HL-60 (cell line): ENCODE data around the gene EXOC4.

Source experiments
- DNase-seq, 2 experiments: peaks; one replicate each; pipeline ENCODE4 v3.0.0-alpha.2; 2010 to 2020; ENCODE audit warnings: low read depth in 1 of 2, low spot score in 1 of 2
- H3K27ac ChIP-seq: fragments of 250-450 bp; sonication (Bioruptor Pico); replicated peaks from 2 replicates; pipeline ENCODE4 v1.5.1; 2020; ENCODE audit warnings: mild to moderate bottlenecking, moderate library complexity
- H3K27me3 ChIP-seq: fragments of 250-450 bp; sonication (Bioruptor Pico); 2 replicates; pipeline ENCODE4 v1.5.1; 2021; ENCODE audit warnings: mild to moderate bottlenecking, moderate library complexity; ENCODE audit not compliant: insufficient read depth, poor library complexity, severe bottlenecking
- H3K4me3 ChIP-seq: replicated peaks from 2 replicates; pipeline ENCODE4 v1.5.1; 2011; ENCODE audit warnings: mild to moderate bottlenecking, control low read depth, low read length; ENCODE audit not compliant: insufficient read depth
- GABPA ChIP-seq: IDR thresholded peaks from 2 replicates; pipeline ENCODE4 v1.6.1; 2012; ENCODE audit warnings: low read depth
- POLR2AphosphoS5 ChIP-seq: IDR thresholded peaks from 2 replicates; pipeline ENCODE4 v1.6.1; 2012; ENCODE audit warnings: low read depth
- SPI1 ChIP-seq: IDR thresholded peaks from 2 replicates; pipeline ENCODE4 v1.6.1; 2012; ENCODE audit warnings: low read depth, mild to moderate bottlenecking, borderline replicate concordance
- TF ChIP-seq, protein P1 (sequence below): IDR thresholded peaks from 2 replicates; pipeline ENCODE4 v1.6.1; 2012; ENCODE audit warnings: low read depth; ENCODE audit not compliant: insufficient replicate concordance
- TF ChIP-seq, protein P2 (sequence below): IDR thresholded peaks from one replicate; pipeline ENCODE4 v1.5.1; 2011; ENCODE audit warnings: low read length, control low read depth, inconsistent platforms; ENCODE audit not compliant: insufficient read depth

Gene EXOC4

DNA sequence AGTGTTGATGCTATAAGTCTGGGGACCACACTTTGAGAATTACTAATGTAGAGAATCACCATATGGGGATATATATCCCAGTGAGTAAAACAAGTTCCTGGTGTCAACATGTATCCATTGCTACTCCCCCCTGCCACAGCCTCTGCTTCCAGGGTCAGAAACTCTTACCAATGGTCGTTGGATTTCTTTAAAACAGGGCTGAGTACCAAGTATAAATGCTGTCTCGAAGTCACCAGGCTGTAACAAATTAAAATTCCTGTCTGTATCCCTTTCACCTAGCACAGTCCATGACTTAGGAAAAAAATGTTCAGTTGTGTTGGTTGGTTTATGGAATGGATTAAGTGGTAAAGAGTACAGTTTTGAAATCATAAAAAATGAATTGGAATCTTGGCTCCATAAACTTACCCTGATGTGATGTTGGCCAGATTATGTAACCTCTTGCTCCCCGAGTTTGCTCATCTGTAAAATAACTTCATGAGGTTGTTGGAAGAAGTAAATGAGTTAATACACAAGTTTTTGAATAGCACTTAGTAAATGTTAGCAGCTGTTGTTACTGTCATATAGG, 510.3 kb downstream of the EXOC4 start:
- Histone ChIP-seq H3K27me3 (no peaks in the 10 kb centered on the region), H3K4me3 (no peak overlapping the region), H3K27ac (no peak overlapping the region)
- TF ChIP-seq GABPA: no peak
- TF ChIP-seq, protein P1, sequence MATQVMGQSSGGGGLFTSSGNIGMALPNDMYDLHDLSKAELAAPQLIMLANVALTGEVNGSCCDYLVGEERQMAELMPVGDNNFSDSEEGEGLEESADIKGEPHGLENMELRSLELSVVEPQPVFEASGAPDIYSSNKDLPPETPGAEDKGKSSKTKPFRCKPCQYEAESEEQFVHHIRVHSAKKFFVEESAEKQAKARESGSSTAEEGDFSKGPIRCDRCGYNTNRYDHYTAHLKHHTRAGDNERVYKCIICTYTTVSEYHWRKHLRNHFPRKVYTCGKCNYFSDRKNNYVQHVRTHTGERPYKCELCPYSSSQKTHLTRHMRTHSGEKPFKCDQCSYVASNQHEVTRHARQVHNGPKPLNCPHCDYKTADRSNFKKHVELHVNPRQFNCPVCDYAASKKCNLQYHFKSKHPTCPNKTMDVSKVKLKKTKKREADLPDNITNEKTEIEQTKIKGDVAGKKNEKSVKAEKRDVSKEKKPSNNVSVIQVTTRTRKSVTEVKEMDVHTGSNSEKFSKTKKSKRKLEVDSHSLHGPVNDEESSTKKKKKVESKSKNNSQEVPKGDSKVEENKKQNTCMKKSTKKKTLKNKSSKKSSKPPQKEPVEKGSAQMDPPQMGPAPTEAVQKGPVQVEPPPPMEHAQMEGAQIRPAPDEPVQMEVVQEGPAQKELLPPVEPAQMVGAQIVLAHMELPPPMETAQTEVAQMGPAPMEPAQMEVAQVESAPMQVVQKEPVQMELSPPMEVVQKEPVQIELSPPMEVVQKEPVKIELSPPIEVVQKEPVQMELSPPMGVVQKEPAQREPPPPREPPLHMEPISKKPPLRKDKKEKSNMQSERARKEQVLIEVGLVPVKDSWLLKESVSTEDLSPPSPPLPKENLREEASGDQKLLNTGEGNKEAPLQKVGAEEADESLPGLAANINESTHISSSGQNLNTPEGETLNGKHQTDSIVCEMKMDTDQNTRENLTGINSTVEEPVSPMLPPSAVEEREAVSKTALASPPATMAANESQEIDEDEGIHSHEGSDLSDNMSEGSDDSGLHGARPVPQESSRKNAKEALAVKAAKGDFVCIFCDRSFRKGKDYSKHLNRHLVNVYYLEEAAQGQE: no peak
- no peak for TF ChIP-seq POLR2AphosphoS5
- TF ChIP-seq, protein P2, sequence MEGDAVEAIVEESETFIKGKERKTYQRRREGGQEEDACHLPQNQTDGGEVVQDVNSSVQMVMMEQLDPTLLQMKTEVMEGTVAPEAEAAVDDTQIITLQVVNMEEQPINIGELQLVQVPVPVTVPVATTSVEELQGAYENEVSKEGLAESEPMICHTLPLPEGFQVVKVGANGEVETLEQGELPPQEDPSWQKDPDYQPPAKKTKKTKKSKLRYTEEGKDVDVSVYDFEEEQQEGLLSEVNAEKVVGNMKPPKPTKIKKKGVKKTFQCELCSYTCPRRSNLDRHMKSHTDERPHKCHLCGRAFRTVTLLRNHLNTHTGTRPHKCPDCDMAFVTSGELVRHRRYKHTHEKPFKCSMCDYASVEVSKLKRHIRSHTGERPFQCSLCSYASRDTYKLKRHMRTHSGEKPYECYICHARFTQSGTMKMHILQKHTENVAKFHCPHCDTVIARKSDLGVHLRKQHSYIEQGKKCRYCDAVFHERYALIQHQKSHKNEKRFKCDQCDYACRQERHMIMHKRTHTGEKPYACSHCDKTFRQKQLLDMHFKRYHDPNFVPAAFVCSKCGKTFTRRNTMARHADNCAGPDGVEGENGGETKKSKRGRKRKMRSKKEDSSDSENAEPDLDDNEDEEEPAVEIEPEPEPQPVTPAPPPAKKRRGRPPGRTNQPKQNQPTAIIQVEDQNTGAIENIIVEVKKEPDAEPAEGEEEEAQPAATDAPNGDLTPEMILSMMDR: no peak
- TF ChIP-seq SPI1: no peak
- DNase-seq: no peak

DNA sequence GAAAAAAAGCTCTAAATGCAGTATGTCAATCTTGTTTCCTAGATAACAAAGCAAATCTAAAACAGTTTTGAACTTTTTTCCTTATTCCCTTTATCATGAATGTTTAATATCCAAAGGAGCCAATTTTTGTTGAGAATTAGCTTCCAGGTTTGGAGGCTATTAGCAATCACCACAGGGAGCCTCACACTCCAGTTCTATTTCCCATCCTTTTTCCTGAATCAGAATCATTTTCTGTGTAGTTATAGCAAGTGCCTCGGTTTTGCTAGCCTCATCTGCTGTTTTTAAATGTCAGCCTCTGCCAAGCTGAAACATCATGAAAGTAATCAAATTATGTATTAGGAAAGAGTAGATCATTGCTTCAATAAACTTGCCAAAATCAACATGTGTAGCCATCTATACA, 516.8 kb downstream of the EXOC4 start:
- TF ChIP-seq, protein P2: no peak
- no peak for TF ChIP-seq SPI1
- TF ChIP-seq, protein P1: no peak
- no peak for TF ChIP-seq POLR2AphosphoS5
- no peak for TF ChIP-seq GABPA
- H3K27me3 ChIP-seq: no peaks in the 10 kb centered on the region
- DNase-seq: no peak
- H3K27ac ChIP-seq: no peak overlapping the region
- H3K4me3 ChIP-seq: no peak overlapping the region

DNA sequence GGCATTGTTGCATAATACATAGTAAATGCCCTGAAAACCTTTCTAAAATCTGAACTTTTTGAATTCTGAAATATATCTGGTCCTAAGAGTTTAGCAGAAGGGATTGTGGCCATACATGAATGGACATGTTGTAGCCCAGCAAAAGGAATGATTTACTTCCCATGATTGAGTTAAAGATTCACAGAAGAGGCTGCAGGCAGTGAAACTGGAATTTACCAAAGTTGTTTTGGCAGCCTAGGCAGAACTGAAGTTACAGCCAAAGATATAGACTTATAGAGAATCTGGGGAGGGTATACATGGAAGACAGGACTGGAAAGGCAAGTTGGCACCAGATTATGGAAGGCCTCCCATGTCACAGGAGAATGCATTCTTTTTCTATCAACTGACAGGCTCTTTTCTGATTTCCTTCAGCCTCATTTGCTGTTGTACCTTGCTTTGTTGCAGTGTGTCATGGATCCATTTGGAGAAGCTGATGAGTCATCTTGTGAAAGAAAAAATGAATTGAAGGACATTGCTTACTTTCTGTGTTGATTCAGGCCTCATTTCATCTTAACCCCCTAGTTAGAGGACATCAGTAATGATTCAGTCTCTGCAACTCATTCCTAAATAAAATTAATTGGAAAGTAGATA, 518.1 kb downstream of the EXOC4 start:
- no peak overlapping the region for H3K27ac ChIP-seq
- DNase-seq: no peak
- no peaks in the 10 kb centered on the region for H3K27me3 ChIP-seq
- TF ChIP-seq SPI1: no peak
- TF ChIP-seq, protein P2: no peak
- TF ChIP-seq, protein P1: no peak
- TF ChIP-seq POLR2AphosphoS5: no peak
- TF ChIP-seq GABPA: no peak
- no peak overlapping the region for H3K4me3 ChIP-seq
